ENCODE results near the gene SCAF1.
A peak's percentile ranks its signal among the peaks of the same experiment; 100 is the strongest.

The SCAF1 gene

DNA sequence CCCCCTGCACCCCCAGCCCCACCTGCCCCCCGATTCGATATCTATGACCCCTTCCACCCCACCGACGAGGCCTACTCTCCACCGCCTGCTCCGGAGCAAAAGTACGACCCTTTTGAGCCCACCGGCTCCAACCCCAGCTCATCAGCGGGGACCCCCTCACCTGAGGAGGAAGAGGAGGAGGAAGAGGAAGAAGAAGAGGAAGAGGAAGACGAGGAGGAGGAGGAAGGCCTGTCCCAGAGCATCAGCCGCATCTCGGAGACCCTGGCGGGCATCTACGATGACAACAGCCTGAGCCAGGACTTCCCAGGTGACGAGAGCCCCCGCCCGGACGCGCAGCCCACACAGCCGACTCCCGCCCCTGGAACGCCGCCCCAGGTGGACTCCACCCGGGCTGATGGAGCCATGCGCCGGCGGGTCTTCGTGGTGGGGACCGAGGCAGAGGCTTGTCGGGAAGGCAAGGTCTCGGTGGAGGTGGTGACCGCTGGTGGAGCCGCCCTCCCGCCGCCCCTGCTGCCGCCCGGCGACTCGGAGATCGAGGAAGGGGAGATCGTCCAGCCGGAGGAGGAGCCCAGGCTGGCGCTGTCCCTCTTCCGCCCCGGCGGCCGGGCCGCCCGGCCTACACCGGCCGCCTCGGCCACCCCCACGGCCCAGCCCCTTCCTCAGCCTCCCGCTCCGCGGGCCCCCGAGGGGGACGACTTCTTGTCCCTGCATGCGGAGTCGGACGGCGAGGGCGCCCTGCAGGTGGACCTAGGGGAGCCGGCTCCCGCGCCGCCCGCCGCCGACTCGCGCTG lies 9.2 kb downstream of the SCAF1 start:
- no peak for DNase-seq

DNA sequence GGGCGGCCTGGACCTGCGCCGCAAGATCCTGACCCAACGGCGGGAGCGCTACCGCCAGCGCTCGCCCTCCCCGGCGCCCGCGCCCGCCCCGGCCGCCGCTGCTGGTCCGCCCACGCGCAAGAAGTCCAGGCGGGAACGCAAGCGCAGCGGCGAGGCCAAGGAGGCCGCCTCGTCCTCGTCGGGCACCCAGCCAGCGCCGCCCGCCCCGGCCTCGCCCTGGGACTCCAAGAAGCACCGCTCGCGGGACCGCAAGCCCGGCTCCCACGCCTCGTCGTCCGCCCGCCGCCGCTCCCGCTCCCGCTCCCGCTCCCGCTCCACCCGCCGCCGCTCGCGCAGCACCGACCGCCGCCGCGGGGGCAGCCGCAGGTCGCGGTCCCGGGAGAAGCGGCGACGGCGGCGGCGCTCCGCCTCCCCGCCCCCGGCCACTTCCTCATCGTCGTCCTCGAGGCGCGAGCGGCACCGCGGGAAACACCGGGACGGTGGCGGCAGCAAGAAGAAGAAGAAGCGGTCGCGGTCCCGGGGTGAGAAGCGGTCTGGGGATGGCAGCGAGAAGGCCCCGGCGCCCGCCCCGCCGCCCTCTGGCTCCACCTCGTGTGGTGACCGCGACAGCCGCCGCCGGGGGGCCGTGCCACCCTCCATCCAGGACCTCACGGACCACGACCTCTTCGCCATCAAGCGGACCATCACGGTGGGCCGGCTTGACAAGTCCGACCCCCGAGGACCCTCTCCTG lies 10.0 kb downstream of the SCAF1 start:
- DNase-seq, result no peak

GRCh38 chr19:49652551-49653465 lies 10.8 kb downstream of the SCAF1 start:
- DNase-seq, result no peak

DNA sequence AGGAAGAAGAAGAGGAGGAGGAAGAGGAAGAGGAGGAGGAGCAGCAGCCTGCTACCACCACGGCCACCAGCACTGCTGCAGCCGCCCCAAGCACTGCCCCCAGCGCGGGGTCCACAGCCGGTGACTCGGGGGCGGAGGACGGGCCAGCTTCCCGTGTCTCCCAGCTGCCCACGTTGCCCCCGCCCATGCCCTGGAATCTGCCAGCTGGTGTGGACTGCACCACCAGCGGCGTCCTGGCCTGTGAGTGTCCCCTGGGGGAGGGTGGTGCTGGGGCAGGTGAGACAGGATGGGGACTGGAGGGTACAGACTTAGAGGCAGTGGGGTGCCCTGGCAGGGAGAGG lies 11.4 kb downstream of the SCAF1 start:
- DNase-seq, result no peak

- no peak for DNase-seq
These were observed 12.6 kb downstream of the SCAF1 start for GRCh38 chr19:49654581-49654980.

DNA sequence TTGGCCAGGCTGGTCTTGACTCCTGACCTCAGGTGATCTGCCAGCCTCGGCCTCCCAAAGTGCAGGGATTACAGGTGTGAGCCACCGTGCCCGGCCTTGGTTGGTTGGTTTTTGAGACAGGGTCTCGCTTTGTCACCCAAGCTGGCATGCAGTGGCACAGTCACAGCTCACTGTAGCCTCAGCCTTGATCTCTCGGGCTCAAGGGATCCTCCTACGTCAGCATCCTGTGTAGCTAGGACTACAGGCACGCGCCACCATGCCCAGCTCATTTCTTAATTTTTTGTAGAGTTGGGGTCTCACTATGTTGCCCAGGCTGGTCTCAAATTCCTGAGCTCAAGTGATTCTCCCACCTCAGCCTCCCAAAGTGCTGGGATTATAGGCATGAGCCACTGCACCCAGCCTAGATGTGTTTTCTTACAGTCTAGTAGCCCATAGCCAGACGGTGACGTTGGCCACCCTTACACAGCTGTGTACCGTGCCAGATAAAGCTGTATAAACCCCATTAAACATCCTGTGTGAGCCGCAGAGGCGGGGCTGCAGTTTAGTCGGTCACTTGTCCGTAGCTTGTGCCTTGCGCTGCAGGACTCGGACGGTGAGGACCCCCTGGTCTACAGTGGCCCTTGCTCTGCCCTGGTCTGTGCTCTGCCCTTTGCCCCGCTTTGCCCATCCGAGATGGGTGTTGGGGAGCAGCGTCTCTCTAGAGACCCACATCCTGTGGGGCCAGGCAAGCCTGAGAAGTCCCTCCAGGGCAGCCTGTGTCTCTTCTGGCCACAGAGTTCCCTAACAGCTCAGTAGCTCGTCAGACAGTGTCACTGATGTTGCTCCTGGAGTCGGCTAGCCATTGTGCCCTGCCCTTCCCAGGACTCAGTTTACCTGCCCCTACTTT lies 13.8 kb downstream of the SCAF1 start:
- no peak for DNase-seq

GRCh38 chr19:49656456-49657109 lies 14.6 kb downstream of the SCAF1 start:
- no peak for DNase-seq

GRCh38 chr19:49657493-49658138 lies 15.6 kb downstream of the SCAF1 start:
- no peak for DNase-seq

GRCh38 chr19:49658139-49658517 lies 16.1 kb downstream of the SCAF1 start:
- no peak for DNase-seq

DNA sequence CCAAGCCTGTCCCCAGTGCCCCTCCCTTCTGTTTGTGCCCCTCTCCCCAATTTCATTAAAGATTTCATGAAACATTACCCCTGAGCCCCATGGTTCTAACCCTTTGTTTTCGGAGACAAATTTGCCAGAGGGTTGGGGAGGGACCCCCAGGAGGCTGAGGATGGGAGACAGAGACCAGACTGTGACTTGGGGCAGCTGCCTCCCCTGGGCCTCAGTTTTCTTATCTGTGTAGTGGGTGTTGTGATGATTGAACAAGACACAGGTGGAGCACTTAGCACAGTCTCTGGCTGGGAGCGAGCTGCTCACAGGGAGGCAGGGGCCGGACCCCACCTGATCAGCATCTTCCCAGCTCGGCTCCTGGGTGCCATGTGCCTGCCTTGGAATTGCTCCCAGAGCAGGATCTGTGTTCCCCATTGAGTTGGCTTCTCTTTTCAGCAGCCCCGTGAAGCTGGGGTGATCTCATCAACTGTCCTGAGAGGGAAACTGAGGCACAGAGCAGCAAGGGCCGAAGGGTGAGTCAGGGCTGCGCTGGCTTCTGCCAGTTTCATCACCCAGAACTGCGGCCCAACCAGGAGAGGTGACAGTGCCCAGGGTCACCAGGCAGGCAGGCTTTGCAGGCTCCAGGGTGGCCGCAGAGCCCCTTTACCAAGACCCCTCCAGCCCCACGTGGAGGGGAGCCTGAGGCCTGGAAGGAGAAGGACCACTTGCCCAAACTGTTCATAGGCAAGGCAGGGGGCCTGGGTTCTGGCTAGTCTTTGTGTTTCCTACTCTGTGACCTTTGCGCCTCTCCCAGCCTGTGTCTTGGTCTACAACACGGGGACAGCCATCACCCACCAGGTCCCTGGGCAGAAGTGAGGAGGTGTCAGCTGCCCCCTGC lies 16.8 kb downstream of the SCAF1 start:
- no peak for DNase-seq

GRCh38 chr19:49660338-49660961 lies 18.4 kb downstream of the SCAF1 start:
- no peak for DNase-seq

DNA sequence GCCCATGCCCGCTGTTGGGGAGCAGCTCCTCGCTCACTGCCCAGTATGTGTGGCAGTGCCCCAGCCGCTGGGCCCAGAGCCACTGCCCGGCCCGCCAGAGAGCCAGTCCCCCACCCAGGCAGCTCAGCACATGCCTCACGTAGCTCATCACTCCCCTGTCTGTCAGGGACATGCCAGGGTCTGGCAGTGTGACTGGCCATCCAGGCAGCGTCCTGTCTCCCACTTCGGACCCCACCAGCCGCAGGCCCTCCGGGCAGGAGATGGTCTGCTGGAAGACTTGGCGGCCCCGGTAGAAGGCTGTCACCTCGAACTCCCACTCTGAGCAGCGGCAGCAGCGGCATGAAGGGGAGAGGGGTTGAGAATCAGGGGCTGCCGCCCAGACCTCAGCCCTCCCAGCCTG lies 20.0 kb downstream of the SCAF1 start:
- DNase-seq, result no peak

- no peak for DNase-seq
These were observed 21.2 kb downstream of the SCAF1 start for GRCh38 chr19:49663224-49663623.

DNA sequence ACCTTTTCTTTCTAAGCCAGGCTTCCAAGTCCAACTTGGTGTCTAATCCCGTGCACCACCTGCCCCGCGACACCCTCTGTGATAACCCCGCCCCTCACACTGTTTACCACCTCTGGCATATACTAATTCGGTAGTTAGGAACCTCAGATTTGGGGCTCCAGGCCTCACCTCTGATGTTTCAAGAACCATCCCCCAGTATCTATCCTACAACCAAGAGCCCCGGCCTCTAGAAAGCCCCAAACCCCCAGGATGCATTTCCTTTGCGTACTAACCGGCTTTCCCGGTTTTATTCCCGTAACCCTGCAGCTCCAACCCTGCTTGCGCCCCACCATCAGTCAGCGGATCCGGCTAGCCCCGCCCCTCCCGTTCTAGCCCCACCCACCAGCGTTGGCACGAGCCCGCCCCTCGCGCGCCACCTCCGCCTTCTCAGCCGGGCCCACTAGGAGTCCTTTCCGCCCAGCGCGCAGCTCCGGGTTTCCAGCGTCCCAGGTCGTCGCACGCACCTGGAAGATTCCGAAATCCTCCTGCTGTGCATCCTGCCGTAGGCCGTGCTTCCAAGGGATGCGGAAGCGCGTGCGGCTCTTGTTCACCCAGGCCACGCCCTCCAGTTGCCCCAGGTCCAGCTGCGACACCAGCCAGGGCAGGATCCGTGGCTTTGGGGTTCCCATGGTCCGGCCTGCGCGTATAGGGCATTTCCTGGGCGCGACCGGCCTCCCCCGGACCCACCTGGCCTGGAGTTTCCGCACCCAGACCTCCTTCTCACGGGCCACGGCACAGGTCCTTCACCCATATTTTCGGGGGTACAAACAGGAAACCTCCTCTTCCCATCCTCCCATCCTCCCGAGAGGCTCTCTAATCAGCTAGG lies 22.4 kb downstream of the SCAF1 start:
- DNase-seq, result peak; percentile 97

- no peak for DNase-seq
These were observed 23.0 kb downstream of the SCAF1 start for GRCh38 chr19:49665036-49665350.

GRCh38 chr19:49665351-49666119 lies 23.5 kb downstream of the SCAF1 start, which contains the start of the genes BCL2L12 and IRF3:
BCL2L12 (plus strand) TSS chr19:49665933; CDS start chr19:49666693, 760 bp downstream.
IRF3 (minus strand) TSS chr19:49665857; CDS start chr19:49664838, 1,019 bp downstream.
- DNase-seq, result peak; percentile 99

DNA sequence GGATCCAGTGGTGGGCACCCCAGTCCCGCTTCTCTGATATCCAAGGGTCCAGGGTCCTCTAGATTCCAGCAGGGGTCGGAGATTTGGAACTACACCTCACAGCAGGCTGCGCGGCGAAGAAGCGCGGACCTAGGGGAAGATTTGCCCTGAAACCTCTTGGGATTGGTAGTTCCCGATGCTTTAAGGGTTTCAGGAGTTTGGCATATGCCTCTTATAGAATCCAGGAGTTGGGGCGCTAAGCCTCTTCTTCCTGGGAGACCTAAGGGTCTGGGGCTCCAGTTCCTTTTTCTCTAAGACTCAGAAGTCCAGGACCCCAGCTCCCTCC lies 24.1 kb downstream of the SCAF1 start:
- no peak for DNase-seq

GRCh38 chr19:49667473-49667872 lies 25.5 kb downstream of the SCAF1 start:
- DNase-seq, result no peak
